HCT116 (cell line): ENCODE data around the gene CCM2L.

Source experiments
- EZH2 ChIP-seq: fragments of 200-600 bp; sonication (generic); IDR thresholded peaks from 2 replicates; pipeline ENCODE4 v1.6.1; 2017; ENCODE audit warnings: antibody characterized with exemption, mixed run types
- JUND ChIP-seq: IDR thresholded peaks from 2 replicates; pipeline ENCODE4 v1.6.1; 2012
- POLR2A ChIP-seq: IDR thresholded peaks from 2 replicates; pipeline ENCODE4 v1.7.0; 2011; ENCODE audit warnings: borderline replicate concordance; ENCODE audit not compliant: insufficient read depth, insufficient read length; ENCODE audit errors: extremely low read depth
- POLR2AphosphoS5 ChIP-seq: IDR thresholded peaks from 2 replicates; pipeline ENCODE4 v1.6.1; 2011; ENCODE audit warnings: mild to moderate bottlenecking, low read depth, low read length, moderate library complexity
- REST ChIP-seq: IDR thresholded peaks from 2 replicates; pipeline ENCODE4 v1.6.1; 2012; ENCODE audit warnings: low read depth
- SIN3A ChIP-seq: IDR thresholded peaks from 2 replicates; pipeline ENCODE4 v1.6.1; 2012; ENCODE audit warnings: low read depth
- ZBTB33 ChIP-seq: IDR thresholded peaks from 2 replicates; pipeline ENCODE4 v1.6.1; 2011; ENCODE audit warnings: mild to moderate bottlenecking, low read length, moderate library complexity; ENCODE audit not compliant: insufficient replicate concordance; ENCODE audit errors: extremely low read depth
- TF ChIP-seq, protein P1 (sequence below), 3 experiments: fragments of 200-600 bp in 1 of 3; sonication (generic) in 1 of 3; IDR thresholded peaks in 2 of 3; conservative IDR thresholded peaks in 1 of 3; 2 replicates each; pipeline ENCODE4 v1.5.1; 2012 to 2017; ENCODE audit warnings: low read depth in 2 of 3, low read length in 2 of 3, antibody characterized with exemption in 1 of 3, borderline replicate concordance in 1 of 3, control low read depth in 1 of 3, mild to moderate bottlenecking in 1 of 3, mixed read lengths in 1 of 3, mixed run types in 1 of 3, moderate library complexity in 1 of 3; ENCODE audit not compliant: insufficient read depth in 1 of 3

DNA sequence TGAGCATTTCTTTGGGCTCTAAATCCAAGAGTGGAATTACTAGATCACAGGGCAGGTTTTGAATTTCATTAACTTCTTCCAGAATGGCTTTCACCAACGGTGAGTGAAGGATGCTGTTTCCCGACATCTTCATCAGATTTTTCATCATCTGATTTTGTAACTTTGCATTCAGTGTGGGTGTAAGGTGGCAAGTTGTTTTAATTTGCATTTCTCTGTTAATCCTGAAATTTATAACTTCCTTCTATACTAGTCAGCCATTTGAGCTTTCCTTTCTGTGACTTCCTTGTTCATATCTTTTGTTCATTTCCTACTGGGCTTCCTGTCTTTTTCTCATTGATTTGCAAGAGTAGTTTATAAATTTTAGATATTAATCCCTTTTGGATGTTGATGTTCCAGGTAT, 23.1 kb downstream of the CCM2L start:
- TF ChIP-seq POLR2AphosphoS5 (no peak), POLR2A (no peak), REST (no peak), EZH2 (no peak), JUND (no peak), SIN3A (no peak), ZBTB33 (no peak)
- TF ChIP-seq, protein P1, sequence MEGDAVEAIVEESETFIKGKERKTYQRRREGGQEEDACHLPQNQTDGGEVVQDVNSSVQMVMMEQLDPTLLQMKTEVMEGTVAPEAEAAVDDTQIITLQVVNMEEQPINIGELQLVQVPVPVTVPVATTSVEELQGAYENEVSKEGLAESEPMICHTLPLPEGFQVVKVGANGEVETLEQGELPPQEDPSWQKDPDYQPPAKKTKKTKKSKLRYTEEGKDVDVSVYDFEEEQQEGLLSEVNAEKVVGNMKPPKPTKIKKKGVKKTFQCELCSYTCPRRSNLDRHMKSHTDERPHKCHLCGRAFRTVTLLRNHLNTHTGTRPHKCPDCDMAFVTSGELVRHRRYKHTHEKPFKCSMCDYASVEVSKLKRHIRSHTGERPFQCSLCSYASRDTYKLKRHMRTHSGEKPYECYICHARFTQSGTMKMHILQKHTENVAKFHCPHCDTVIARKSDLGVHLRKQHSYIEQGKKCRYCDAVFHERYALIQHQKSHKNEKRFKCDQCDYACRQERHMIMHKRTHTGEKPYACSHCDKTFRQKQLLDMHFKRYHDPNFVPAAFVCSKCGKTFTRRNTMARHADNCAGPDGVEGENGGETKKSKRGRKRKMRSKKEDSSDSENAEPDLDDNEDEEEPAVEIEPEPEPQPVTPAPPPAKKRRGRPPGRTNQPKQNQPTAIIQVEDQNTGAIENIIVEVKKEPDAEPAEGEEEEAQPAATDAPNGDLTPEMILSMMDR (IDR thresholded peaks at IDR 0.05 in 2 of 3, conservative IDR thresholded peaks at IDR 0.05 in 1 of 3; ENCODE audit: borderline replicate concordance in 1 of 3, insufficient read depth in 1 of 3, low read depth in 2 of 3, low read length in 2 of 3): no peak
